Globus pallidus (tissue), 1 donor: ENCODE measurements around the gene MVK.

Experiments
- DNase-seq: peaks from one replicate; pipeline ENCODE4 v3.0.0-alpha.2; 2015; ENCODE audit warnings: low spot score

The MVK gene

DNA sequence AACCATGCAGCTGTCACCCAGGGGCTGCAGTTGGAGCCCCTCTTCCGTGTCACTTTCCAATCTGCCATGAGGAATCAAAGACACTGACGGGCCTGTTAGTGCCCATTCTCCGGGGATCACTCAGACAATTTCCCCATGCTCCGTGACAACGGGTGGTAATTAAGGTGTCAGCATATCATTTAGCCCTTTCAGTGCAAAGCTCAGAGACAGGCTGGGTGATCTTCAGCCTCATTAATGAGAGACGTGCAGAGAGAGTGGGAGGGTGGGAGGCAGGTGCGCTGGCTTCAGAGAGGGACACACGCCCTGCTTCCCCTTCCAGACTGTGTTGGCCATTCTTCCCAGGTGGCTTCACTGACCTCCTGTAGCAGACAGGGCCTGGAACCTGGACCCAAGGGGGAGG, 58.7 kb downstream of the MVK start:
- no peak for DNase-seq

DNA sequence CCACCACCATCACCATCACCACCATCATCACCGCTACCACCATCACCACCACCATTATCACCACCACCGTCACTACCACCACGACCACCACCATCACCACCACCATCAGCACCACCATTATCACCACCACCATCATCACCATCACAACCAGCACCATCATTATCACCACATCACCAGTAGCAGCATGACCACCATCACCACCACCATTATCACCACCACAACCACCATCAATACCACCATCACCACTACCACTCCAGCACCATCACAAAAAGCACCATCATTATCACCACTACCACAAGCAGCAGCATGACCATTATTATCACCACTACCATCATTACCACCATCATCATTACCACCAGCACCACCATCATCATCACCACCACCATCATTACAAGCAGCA, 62.1 kb downstream of the MVK start:
- no peak for DNase-seq

DNA sequence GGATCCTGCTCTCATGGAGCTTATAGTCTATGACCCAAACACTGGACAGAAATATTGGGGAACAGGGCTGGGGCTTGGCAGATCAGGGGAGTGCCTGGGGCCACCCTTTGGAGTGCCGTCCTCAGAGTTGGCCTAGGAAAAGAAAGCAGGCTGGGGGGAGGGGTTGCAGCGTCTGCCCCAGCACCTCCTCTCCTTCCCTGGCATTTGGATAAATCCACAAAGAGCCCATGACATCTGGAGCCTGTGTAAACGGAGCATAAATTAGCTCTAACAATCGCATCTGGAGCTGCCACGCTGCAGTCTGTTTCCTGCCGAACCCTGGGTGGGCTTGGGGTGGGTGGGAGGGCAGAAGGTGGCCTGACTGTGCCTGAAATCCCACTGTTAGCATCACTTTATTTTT, 63.8 kb downstream of the MVK start:
- DNase-seq, result no peak

DNA sequence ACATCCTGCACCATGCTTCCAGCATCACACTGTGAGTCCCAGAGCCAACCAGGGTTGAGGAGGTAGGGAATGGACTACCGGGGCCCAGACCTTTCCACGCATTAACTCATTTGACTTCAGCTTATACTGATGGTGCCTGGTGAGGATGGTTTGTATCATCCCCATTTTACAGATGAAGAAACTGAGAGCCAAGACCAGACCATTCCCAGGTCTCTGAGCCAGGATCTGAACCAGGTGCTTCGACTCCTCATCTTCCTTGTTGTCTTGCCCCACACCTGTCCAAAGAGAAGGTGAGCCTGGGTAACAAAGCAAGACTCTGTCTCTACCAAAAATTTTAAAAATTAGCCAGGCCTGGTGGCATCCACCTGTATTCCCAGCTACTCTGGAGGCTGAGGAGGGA, 64.4 kb downstream of the MVK start:
- no peak for DNase-seq

DNA sequence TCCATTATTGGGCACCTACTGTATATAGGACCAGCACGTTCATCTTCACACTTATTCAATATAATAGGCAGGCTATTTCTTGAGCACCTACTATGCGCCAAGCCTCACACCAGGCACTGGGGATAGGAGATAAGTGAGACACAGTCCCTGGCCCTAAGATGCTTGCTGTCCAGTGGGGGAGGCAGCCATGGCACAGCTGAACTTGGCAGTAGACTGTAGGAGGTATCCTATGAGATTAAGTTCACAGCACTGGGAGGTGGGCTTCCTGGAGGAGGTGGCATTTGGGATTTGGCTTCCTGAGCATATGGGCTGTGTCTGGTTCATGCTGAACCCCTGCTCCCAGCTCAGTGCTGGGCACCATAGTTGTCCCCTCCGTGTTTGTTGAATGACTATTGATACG, 65.1 kb downstream of the MVK start:
- no peak for DNase-seq

DNA sequence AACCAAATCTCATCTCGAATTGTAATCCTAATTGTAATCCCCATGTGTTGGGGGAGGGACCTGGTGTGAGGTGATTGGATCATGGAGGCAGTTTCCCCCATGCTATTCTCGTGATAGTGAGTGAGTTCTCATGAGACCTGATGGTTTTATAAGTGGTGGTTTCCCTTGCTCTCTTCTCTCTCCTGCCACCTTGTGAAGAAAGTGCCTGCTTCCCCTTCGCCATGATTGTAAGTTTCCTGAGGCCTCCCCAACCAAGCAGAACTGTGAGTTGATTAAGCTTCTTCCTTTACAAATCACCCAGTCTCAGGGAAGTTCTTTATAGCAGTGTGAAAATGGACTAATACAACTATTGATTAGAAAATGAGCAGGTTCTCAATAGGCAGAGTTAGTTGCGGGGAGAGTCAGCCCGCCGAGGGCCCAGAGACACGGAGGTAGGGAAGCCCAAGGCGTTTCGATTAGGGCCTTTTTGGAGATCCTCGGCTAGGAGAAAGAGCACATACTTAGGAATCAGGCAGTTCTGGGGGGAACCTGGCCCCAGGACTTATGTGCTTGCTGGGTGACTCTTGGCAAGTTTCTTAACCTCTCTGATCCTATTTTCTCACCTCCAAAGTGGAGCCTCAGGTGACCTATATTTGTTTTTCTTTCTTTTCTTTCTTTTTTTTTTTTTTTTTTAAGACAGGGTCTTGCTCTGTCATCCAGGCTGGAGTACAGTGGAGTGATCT, 65.7 kb downstream of the MVK start:
- DNase-seq, result no peak

DNA sequence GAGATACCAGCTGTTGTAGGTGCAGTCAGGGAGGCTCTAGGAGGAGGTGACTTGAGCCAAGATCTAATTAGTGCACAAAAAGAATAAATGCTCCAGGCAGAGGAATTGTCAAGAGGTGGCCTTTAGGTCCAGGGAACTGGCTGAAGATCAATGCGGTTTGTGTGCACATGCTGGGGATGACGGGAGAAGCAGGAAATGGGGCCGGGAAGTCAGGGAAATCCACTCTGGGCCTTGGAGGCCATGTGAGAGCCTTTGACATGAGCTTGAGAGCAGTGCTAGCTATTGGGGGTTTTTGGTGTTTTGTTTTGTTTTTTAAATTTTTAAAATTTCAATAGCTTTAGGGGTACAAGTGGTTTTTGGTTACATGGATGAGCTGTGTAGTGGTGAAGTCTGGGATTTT, 67.4 kb downstream of the MVK start:
- no peak for DNase-seq

DNA sequence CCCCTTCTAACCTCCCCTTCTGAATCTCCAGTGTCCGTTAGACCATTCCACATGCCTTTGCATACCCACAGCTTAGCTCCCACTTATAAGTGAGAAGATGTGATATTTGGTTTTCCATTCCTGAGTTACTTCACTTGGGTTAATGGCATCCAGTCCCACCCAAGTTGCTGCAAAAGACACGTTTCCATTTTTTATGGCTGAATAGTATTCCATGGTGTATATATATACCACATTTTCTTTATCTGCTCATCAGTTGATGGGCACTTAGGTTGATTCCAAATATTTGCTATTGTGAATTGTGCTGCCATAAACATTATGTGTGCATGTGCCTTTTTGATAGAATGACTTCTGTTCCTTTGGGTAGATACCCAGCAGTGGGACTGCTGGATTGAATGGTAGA, 67.8 kb downstream of the MVK start:
- DNase-seq, result no peak

DNA sequence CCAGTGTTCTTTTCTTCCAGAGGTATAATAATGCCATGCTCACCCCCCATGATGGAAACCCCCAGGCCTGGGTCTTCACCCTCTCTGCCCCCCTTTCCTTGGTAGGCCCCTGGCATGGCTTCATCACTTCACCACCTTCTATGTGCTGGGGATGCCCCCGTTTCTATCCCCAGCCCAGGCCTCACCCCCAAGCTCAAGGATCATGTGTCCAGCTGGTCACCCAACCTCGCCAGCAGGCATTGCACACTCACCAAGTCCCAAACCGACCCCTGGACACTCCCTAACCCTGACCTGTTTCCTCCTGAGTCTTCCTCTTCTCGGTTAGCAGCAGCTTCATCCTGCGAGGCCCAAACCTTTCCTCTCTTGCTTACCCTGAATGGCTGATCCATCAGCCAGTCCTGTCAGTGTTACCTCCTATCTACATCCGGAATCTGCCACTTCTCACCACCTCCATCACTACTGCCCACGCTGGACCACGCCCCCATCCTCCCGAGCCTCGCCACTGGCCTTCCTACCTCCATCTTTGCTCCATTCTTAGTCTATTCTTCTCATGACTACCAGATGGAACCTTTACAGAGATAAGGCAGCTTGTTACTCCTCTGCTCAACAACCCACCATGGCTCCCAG, 69.0 kb downstream of the MVK start:
- DNase-seq, result no peak

DNA sequence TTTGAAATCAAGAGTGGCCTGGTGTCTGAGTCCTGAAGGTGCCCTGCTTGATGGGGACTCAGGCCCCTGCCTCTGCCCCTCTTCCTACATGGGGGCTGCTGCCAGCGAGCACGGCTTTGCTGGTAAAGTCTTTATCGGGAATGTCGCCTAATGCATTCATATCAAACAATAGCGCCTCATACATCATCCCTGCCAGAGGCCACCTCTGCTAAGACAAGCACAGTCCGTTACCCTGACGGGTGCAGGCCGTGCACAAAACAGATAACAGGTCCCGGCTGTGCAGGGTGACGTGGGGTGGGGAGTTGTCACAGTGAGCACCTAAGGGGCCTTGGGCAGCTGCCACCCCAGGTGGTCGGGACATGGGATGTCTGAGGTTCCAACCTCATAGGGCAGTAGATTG, 71.6 kb downstream of the MVK start:
- DNase-seq, result no peak

DNA sequence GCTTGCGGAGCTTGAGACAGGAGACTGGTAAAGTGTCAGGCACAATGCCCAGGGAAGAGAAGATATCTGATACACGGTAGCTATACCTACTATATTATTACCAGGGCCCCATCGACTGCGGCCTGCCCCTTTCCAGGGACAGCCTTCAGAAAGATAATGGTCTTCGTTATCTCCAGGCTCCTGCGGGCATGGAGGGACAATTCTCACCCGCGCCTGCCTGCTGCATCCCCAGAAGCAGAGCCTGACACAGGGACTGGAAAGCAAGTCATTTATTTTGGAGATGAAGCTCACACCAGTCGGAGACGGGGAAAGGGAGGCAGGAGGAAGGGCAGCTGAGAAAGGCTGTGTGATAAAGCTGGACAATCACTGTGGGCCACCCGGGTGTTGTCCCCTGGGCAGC, 72.1 kb downstream of the MVK start:
- no peak for DNase-seq
